GM12878 (cell line): ENCODE data around the gene OR13G1. TPM values are rescaled to one million over a fixed set of nuclear protein-coding genes. Genes with fewer than 3 reads are reported as not detected.

ENCODE experiments used
- ATAC-seq: fragments of 200-7000 bp; cut with Tn5 transposase; 3 replicates; pipeline ENCODE4 v1.9.1; 2020; ENCODE audit warnings: mild to moderate bottlenecking, moderate library complexity
- BruUV-seq: library from RNA; stranded (reverse); fragments of 400-500 nt; replicated peaks from 2 replicates; lab custom pipeline; 2021; lab: Mats Ljungman, UMichigan
- CTCF ChIA-PET: fragments of 300-600 bp; sonication (Branson Sonifier 250); formaldehyde crosslinking; extraction: SDS; loops from one replicate; lab custom pipeline; 2021; ENCODE audit warnings: inconsistent platforms; lab: Yijun Ruan, JAX
- POLR2A ChIA-PET: fragments of 350-600 bp; formaldehyde crosslinking; extraction: SDS; loops from one replicate; lab custom pipeline; 2021; ENCODE audit warnings: inconsistent platforms; lab: Charles Lee
- RAD21 ChIA-PET: fragments of 300-600 bp; sonication (Branson Sonifier 250); formaldehyde crosslinking; loops from one replicate; lab custom pipeline; 2023; ENCODE audit warnings: antibody characterized with exemption; ENCODE audit not compliant: unreplicated experiment; lab: Charles Lee
- SMC1A ChIA-PET: fragments of 300-600 bp; sonication (Branson Sonifier 250); formaldehyde crosslinking; loops from one replicate; lab custom pipeline; 2023; ENCODE audit not compliant: unreplicated experiment, uncharacterized antibody; lab: Charles Lee
- DNase-seq: peaks from one replicate; pipeline ENCODE4 v3.0.0-alpha.2; 2011; ENCODE audit warnings: low read depth, low spot score
- FAIRE-seq: peaks from 3 replicates; lab custom pipeline; 2011; peaks lifted over from hg19 to GRCh38; lab: Jason Lieb, UNC
- H2AFZ ChIP-seq: 2 replicates; pipeline ENCODE4 v1.6.0; 2011; ENCODE audit warnings: low read depth, low read length, control low read depth; ENCODE audit not compliant: control insufficient read depth
- H3K27ac ChIP-seq: 2 replicates; pipeline ENCODE4 v1.5.1; 2011; ENCODE audit warnings: control low read depth; ENCODE audit not compliant: control insufficient read depth, insufficient read depth
- H3K27me3 ChIP-seq, 2 experiments: replicated peaks in 1 of 2; 2 replicates each; pipeline versions ENCODE4 v1.6.0 to v1.6.1; 2011; ENCODE audit warnings: low read length in 1 of 2; ENCODE audit not compliant: control insufficient read depth in 2 of 2, insufficient read depth in 2 of 2
- H3K36me3 ChIP-seq, 2 experiments: 2 replicates each; pipeline ENCODE4 v1.5.1; 2011; ENCODE audit warnings: low read length in 1 of 2; ENCODE audit not compliant: control insufficient read depth in 2 of 2, insufficient read depth in 2 of 2
- H3K4me1 ChIP-seq: 2 replicates; pipeline ENCODE4 v1.6.1; 2011; ENCODE audit warnings: mild to moderate bottlenecking, low read length, moderate library complexity, mixed read lengths; ENCODE audit not compliant: control insufficient read depth, insufficient read depth
- H3K4me2 ChIP-seq: 2 replicates; pipeline ENCODE4 v1.6.0; 2011; ENCODE audit warnings: control low read depth; ENCODE audit not compliant: control insufficient read depth, insufficient read depth
- H3K4me3 ChIP-seq: fragments of 200-600 bp; sonication (generic); 2 replicates; pipeline ENCODE4 v1.5.1; 2016
- H3K79me2 ChIP-seq: 2 replicates; pipeline ENCODE4 v1.6.0; 2011; ENCODE audit warnings: low read length; ENCODE audit not compliant: control insufficient read depth, insufficient read depth
- H3K9ac ChIP-seq: 2 replicates; pipeline ENCODE4 v1.8.0; 2011; ENCODE audit warnings: low read length, control low read depth, mixed read lengths; ENCODE audit not compliant: control insufficient read depth, insufficient read depth
- H3K9me3 ChIP-seq: replicated peaks from 3 replicates; pipeline ENCODE4 v1.5.1; 2011; ENCODE audit warnings: mild to moderate bottlenecking, low read length; ENCODE audit not compliant: control insufficient read depth, insufficient read depth
- H4K20me1 ChIP-seq: 2 replicates; pipeline ENCODE4 v1.6.0; 2011; ENCODE audit not compliant: control insufficient read depth, insufficient read depth
- ASH2L ChIP-seq: fragments of 300-600, 200-600 bp; sonication (generic); IDR thresholded peaks from 2 replicates; pipeline ENCODE4 v1.6.1; 2017; ENCODE audit warnings: low read depth, mild to moderate bottlenecking, borderline replicate concordance
- BHLHE40 ChIP-seq, 2 experiments: fragments of 450-650 bp in 1 of 2; IDR thresholded peaks; 2 replicates each; pipeline ENCODE4 v1.6.1; 2011 to 2017; ENCODE audit warnings: low read depth in 2 of 2, borderline replicate concordance in 1 of 2, improper control_type of control experiment in 1 of 2, low read length in 1 of 2, mild to moderate bottlenecking in 1 of 2
- BMI1 ChIP-seq: fragments of 450-650 bp; IDR thresholded peaks from 2 replicates; pipeline ENCODE4 v1.6.1; 2016; ENCODE audit warnings: mild to moderate bottlenecking, moderate library complexity, borderline replicate concordance
- GATAD2B ChIP-seq: fragments of 450-650 bp; conservative IDR thresholded peaks from 2 replicates; pipeline ENCODE4 v1.6.1; 2017; ENCODE audit warnings: low read depth, mild to moderate bottlenecking, moderate library complexity
- HDAC6 ChIP-seq: fragments of 200-600 bp; sonication (generic); IDR thresholded peaks from one replicate; pipeline ENCODE4 v1.8.0; 2017; ENCODE audit warnings: antibody characterized with exemption; ENCODE audit not compliant: unreplicated experiment
- MEF2A ChIP-seq: IDR thresholded peaks from 2 replicates; pipeline ENCODE4 v1.6.1; 2011; ENCODE audit warnings: low read depth, mild to moderate bottlenecking, low read length, moderate library complexity; ENCODE audit not compliant: insufficient read depth
- MXI1 ChIP-seq: fragments of 150-350 bp; IDR thresholded peaks from 2 replicates; pipeline ENCODE4 v1.6.1; 2011; ENCODE audit warnings: low read depth, mild to moderate bottlenecking, inconsistent platforms, low read length, improper control_type of control experiment
- NBN ChIP-seq: fragments of 450-650 bp; IDR thresholded peaks from 2 replicates; pipeline ENCODE4 v1.6.1; 2016
- NRF1 ChIP-seq: conservative IDR thresholded peaks from 2 replicates; pipeline ENCODE4 v1.6.1; 2011; ENCODE audit warnings: mild to moderate bottlenecking, low read depth, low read length, improper control_type of control experiment
- RAD51 ChIP-seq: fragments of 450-650 bp; IDR thresholded peaks from 2 replicates; pipeline ENCODE4 v1.6.1; 2016; ENCODE audit warnings: moderate library complexity, mild to moderate bottlenecking, inconsistent platforms
- SMAD1 ChIP-seq: fragments of 450-650 bp; IDR thresholded peaks from 2 replicates; pipeline ENCODE4 v1.6.1; 2018; ENCODE audit warnings: mild to moderate bottlenecking, low read depth; ENCODE audit not compliant: partially characterized antibody
- SMARCA5 ChIP-seq: fragments of 450-650 bp; IDR thresholded peaks from 2 replicates; pipeline ENCODE4 v1.6.1; 2017; ENCODE audit warnings: mild to moderate bottlenecking
- SMC3 ChIP-seq: IDR thresholded peaks from 2 replicates; pipeline ENCODE4 v1.6.1; 2011; ENCODE audit warnings: low read length, improper control_type of control experiment, borderline replicate concordance
- STAT1 ChIP-seq: fragments of 450-650 bp; conservative IDR thresholded peaks from 2 replicates; pipeline ENCODE4 v1.6.1; 2014; ENCODE audit warnings: antibody characterized with exemption, mild to moderate bottlenecking
- SUZ12 ChIP-seq: fragments of 200-600 bp; sonication (generic); IDR thresholded peaks from one replicate; pipeline ENCODE4 v1.6.1; 2018; ENCODE audit warnings: antibody characterized with exemption, mild to moderate bottlenecking; ENCODE audit not compliant: unreplicated experiment
- TCF12 ChIP-seq: IDR thresholded peaks from 2 replicates; pipeline ENCODE4 v1.6.1; 2011; ENCODE audit warnings: low read depth, mild to moderate bottlenecking, low read length
- ZBTB4 ChIP-seq: fragments of 450-650 bp; formaldehyde crosslinking; IDR thresholded peaks from 2 replicates; pipeline ENCODE4 v1.4.0; 2022; ENCODE audit warnings: mild to moderate bottlenecking, moderate library complexity
- ZSCAN29 ChIP-seq: fragments of 450-650 bp; IDR thresholded peaks from 2 replicates; pipeline ENCODE4 v1.6.1; 2017; ENCODE audit warnings: mild to moderate bottlenecking, moderate library complexity
- WGBS: methylation state at CpG from one replicate; pipeline ENCODE4 v1.1.6; 2016; ENCODE audit warnings: low lambda C conversion rate; ENCODE audit not compliant: insufficient replicate concordance, insufficient coverage; ENCODE audit errors: missing lambda C conversion rate; 5-methylcytosine and 5-hydroxymethylcytosine counted together
- in situ Hi-C: fragments of 300-500 bp; cut with MboI; formaldehyde crosslinking; loops from 9 replicates; pipeline ENCODE4 v1.14.3; 2018; ENCODE audit warnings: mixed read lengths
- intact Hi-C: fragments of 100-400 bp; cut with micrococcal nuclease; formaldehyde crosslinking; loops from one replicate; pipeline ENCODE4 v1.14.2; 2022; ENCODE audit not compliant: unreplicated experiment
- polyA plus RNA-seq, 11 experiments: library from polyadenylated mRNA; depleted of rRNA in 4 of 11; unstranded in 6 of 11; stranded (reverse) in 5 of 11; fragments of >200 nt; fragmentation: Nextera tagmentation in 4 of 11; fragmentation: Illumina TruSeq in 1 of 11; extraction: Ambion mirVana in 4 of 11; extraction: Trizol in 1 of 11; gene quantifications; 1 replicate in 1 of 11; 2 replicates in 10 of 11; pipeline versions ENCODE4 v1.2.1 to v1.2.3, GENCODE V29; 2011 to 2016; ENCODE audit warnings: inconsistent platforms in 2 of 11, missing spikeins in 2 of 11, low read depth in 1 of 11
- total RNA-seq, 4 experiments: library from RNA; depleted of rRNA in 3 of 4; stranded (reverse); fragments of >200 nt in 3 of 4; fragmentation: Illumina TruSeq in 1 of 4; extraction: Trizol in 1 of 4; gene quantifications; 2 replicates each; pipeline versions ENCODE4 v1.2.1 to v1.2.3, GENCODE V29; 2013 to 2021
- TF ChIP-seq, protein P1 (sequence below): fragments of 150-350 bp; IDR thresholded peaks from 2 replicates; pipeline ENCODE4 v1.6.1; 2016; ENCODE audit warnings: low read depth, low read length

OR13G1 gene
- total and polyA plus RNA-seq, 10 of the 15 experiments (the other 5 are each of a cell fraction or from before 2014, with no cell fraction given), result not detected

- no peak for TF ChIP-seq SMC3
- TF ChIP-seq HDAC6, result no peak
- no peak for TF ChIP-seq MEF2A
- no peak for TF ChIP-seq GATAD2B
These were observed 40.8 kb downstream of the OR13G1 start (continued) for GRCh38 chr1:247638781-247639180.

DNA sequence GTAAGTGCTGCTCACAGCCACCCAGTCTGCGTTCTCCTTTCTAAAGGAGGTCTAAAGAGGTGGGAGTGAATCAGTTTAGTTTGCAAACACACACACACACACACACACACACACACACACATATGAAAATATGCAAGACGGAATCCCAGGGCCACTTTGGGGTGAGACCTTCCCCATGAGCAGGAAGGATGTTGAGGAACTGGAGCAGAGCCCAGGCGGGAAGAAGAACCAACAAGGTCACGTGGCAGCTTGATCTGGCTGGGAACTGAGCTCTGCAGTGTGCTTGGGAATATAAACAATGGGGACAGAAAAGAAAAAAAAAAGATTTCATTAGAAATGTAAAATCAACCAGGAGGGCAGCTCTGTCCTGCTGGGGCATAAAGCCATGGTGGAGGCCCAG is 41.5 kb downstream of the OR13G1 start:
- in situ Hi-C loops, result no loop called here
- FAIRE-seq, result no peak
- no peaks in the 10 kb centered on the region for H3K36me3 ChIP-seq
- RAD21 ChIA-PET, result no interaction called here
- 0% methylated on average over 4 of the region's 4 CpGs for WGBS
- no peak for ATAC-seq
- H2AFZ ChIP-seq, result no peak overlapping the region
- DNase-seq, result no peak
- H3K9me3 ChIP-seq, result no peaks in the 10 kb centered on the region; the same call in 2 of the 3 replicates
- intact Hi-C loops, result no loop called here
- BruUV-seq, result no TSS peak
- H3K4me2 ChIP-seq, result no peak overlapping the region
- SMC1A ChIA-PET, result interaction anchor here (0.6 kb wide), 1 partner anchor 206 kb away, joined by 3 read pairs; no protein-coding TSS in a partner anchor
- H3K9ac ChIP-seq, result no peak overlapping the region
- no peaks in the 10 kb centered on the region for H3K4me1 ChIP-seq
- no peaks in the 10 kb centered on the region for H4K20me1 ChIP-seq
- no peak overlapping the region for H3K27ac ChIP-seq
- CTCF ChIA-PET, result no interaction called here
- H3K79me2 ChIP-seq, result no peaks in the 10 kb centered on the region
- 0 out of 4 replicates have a peak, but pooled peaks cover 0 to 4% of the 10 kb centered on the region in 2 experiments for H3K27me3 ChIP-seq
- H3K4me3 ChIP-seq, result no peak overlapping the region
- POLR2A ChIA-PET, result no interaction called here
- no peak for TF ChIP-seq BMI1
- no peak for TF ChIP-seq SUZ12
- no peak for TF ChIP-seq STAT1
- TF ChIP-seq NBN, result no peak
- TF ChIP-seq MXI1, result no peak
- no peak for TF ChIP-seq ASH2L
- TF ChIP-seq NRF1, result no peak
- no peak for TF ChIP-seq RAD51
- no peak for TF ChIP-seq TCF12
- TF ChIP-seq SMAD1, result no peak
- TF ChIP-seq ZSCAN29, result no peak
- no peak for TF ChIP-seq ZBTB4 (CRISPR knock-in tag)
- TF ChIP-seq, protein P1, sequence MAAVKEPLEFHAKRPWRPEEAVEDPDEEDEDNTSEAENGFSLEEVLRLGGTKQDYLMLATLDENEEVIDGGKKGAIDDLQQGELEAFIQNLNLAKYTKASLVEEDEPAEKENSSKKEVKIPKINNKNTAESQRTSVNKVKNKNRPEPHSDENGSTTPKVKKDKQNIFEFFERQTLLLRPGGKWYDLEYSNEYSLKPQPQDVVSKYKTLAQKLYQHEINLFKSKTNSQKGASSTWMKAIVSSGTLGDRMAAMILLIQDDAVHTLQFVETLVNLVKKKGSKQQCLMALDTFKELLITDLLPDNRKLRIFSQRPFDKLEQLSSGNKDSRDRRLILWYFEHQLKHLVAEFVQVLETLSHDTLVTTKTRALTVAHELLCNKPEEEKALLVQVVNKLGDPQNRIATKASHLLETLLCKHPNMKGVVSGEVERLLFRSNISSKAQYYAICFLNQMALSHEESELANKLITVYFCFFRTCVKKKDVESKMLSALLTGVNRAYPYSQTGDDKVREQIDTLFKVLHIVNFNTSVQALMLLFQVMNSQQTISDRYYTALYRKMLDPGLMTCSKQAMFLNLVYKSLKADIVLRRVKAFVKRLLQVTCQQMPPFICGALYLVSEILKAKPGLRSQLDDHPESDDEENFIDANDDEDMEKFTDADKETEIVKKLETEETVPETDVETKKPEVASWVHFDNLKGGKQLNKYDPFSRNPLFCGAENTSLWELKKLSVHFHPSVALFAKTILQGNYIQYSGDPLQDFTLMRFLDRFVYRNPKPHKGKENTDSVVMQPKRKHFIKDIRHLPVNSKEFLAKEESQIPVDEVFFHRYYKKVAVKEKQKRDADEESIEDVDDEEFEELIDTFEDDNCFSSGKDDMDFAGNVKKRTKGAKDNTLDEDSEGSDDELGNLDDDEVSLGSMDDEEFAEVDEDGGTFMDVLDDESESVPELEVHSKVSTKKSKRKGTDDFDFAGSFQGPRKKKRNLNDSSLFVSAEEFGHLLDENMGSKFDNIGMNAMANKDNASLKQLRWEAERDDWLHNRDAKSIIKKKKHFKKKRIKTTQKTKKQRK, result no peak
- TF ChIP-seq BHLHE40 (IDR thresholded peaks at IDR 0.05; ENCODE audit: borderline replicate concordance in 1 of 2, low read depth in 2 of 2, low read length in 1 of 2), result no peak
- no peak for TF ChIP-seq SMARCA5
- TF ChIP-seq MEF2A, result no peak
